K562 (cell line): Measurements from ENCODE around the gene SDR42E2. TPM values are rescaled to one million over a fixed set of nuclear protein-coding genes. Genes with fewer than 3 reads are reported as not detected.

ENCODE experiments used
- ATAC-seq: fragments of 200-7000 bp; cut with Tn5 transposase; 3 replicates; pipeline ENCODE4 v1.9.1; 2020; ENCODE audit warnings: moderate library complexity
- BruUV-seq: library from RNA; stranded (reverse); fragments of 400-500 nt; replicated peaks from 2 replicates; lab custom pipeline; 2021; lab: Mats Ljungman, UMichigan
- CTCF ChIA-PET: fragments of 300-600 bp; formaldehyde crosslinking; extraction: SDS; loops from one replicate; lab custom pipeline; 2021; ENCODE audit warnings: low intra/inter-chr PET ratio; lab: Yijun Ruan, JAX
- POLR2A ChIA-PET: fragments of 300-600, 350-650 bp; sonication (Branson Sonifier 250); formaldehyde crosslinking; extraction: SDS; loops from one replicate; lab custom pipeline; 2021; ENCODE audit warnings: antibody characterized with exemption, inconsistent platforms; lab: Yijun Ruan, JAX
- DNase-seq, 4 experiments: peaks; one replicate each; pipeline versions ENCODE4 v3.0.0 to v3.0.0-alpha.2; 2011 to 2018; ENCODE audit warnings: low spot score in 3 of 4, mixed read lengths in 3 of 4; ENCODE audit errors: extremely low read depth in 1 of 4
- FAIRE-seq: peaks from 2 replicates; lab custom pipeline; 2011; peaks lifted over from hg19 to GRCh38; lab: Jason Lieb, UNC
- H2AFZ ChIP-seq: 2 replicates; pipeline ENCODE4 v1.6.0; 2011; ENCODE audit warnings: low read depth, low read length, control low read depth, inconsistent platforms
- H3K27ac ChIP-seq: fragments of 200-600 bp; 3 replicates; pipeline ENCODE4 v1.8.0; 2011; ENCODE audit warnings: low read depth, mild to moderate bottlenecking, control low read depth, inconsistent platforms, low read length, moderate library complexity, mixed read lengths; ENCODE audit errors: extremely low read depth
- H3K27me3 ChIP-seq, 2 experiments: fragments of 300-600 bp in 1 of 2; 2 replicates in 1 of 2; 3 replicates in 1 of 2; pipeline versions ENCODE4 v1.6.0 to v1.8.0; 2011; ENCODE audit warnings: inconsistent platforms in 2 of 2, low read length in 2 of 2, mild to moderate bottlenecking in 1 of 2, mixed read lengths in 1 of 2, moderate library complexity in 1 of 2; ENCODE audit not compliant: control insufficient read depth in 2 of 2, insufficient read depth in 2 of 2
- H3K36me3 ChIP-seq: fragments of 300-600 bp; 3 replicates; pipeline ENCODE4 v1.8.0; 2011; ENCODE audit warnings: mild to moderate bottlenecking, low read length, inconsistent platforms; ENCODE audit not compliant: control insufficient read depth, insufficient read depth
- H3K4me1 ChIP-seq, 2 experiments: fragments of 200-600 bp in 1 of 2; replicated peaks in 1 of 2; 2 replicates in 1 of 2; 3 replicates in 1 of 2; pipeline versions ENCODE4 v1.5.1 to v1.8.0; 2011; ENCODE audit warnings: inconsistent platforms in 2 of 2, low read length in 2 of 2, mild to moderate bottlenecking in 1 of 2, mixed read lengths in 1 of 2, moderate library complexity in 1 of 2; ENCODE audit not compliant: control insufficient read depth in 2 of 2, insufficient read depth in 2 of 2
- H3K4me2 ChIP-seq: 2 replicates; pipeline ENCODE4 v1.6.1; 2011; ENCODE audit warnings: low read length, control low read depth, inconsistent platforms, mixed read lengths; ENCODE audit not compliant: insufficient read depth
- H3K4me3 ChIP-seq: fragments of 200-600 bp; sonication (generic), shearing (Covaris generic); 2 replicates; pipeline ENCODE4 v1.5.1; 2016; ENCODE audit warnings: control low read depth, inconsistent platforms
- H3K79me2 ChIP-seq: fragments of 200-600 bp; 3 replicates; pipeline ENCODE4 v1.8.0; 2011; ENCODE audit warnings: low read length, inconsistent platforms; ENCODE audit not compliant: control insufficient read depth, insufficient read depth
- H3K9ac ChIP-seq, 2 experiments: 2 replicates each; pipeline versions ENCODE4 v1.6.0 to v1.6.1; 2011; ENCODE audit warnings: low read depth in 2 of 2, low read length in 2 of 2, control low read depth in 1 of 2, inconsistent platforms in 1 of 2, mild to moderate bottlenecking in 1 of 2, mixed read lengths in 1 of 2; ENCODE audit not compliant: insufficient read depth in 1 of 2
- H3K9me1 ChIP-seq: one replicate; pipeline ENCODE4 v1.6.0; 2011; ENCODE audit warnings: inconsistent platforms, mild to moderate bottlenecking, low read length, moderate library complexity; ENCODE audit not compliant: control insufficient read depth, insufficient read depth
- H3K9me3 ChIP-seq: replicated peaks from 2 replicates; pipeline ENCODE4 v1.5.1; 2011; ENCODE audit warnings: low read depth, low read length, inconsistent platforms; ENCODE audit not compliant: control insufficient read depth, insufficient read depth
- H4K20me1 ChIP-seq: replicated peaks from 2 replicates; pipeline ENCODE4 v1.6.1; 2011; ENCODE audit warnings: low read length, inconsistent platforms, mixed read lengths; ENCODE audit not compliant: control insufficient read depth, insufficient read depth
- CTCF ChIP-seq, 3 experiments: IDR thresholded peaks in 2 of 3; conservative IDR thresholded peaks in 1 of 3; 2 replicates each; pipeline ENCODE4 v1.5.1; 2011 to 2012; ENCODE audit warnings: low read length in 3 of 3, mild to moderate bottlenecking in 3 of 3, control low read depth in 2 of 3, improper control_type of control experiment in 1 of 3, inconsistent platforms in 1 of 3, low read depth in 1 of 3, mixed read lengths in 1 of 3, moderate library complexity in 1 of 3; ENCODE audit not compliant: insufficient read depth in 2 of 3
- NFIX ChIP-seq: fragments of 250-450 bp; sonication (Bioruptor Pico); IDR thresholded peaks from 2 replicates; pipeline ENCODE4 v1.4.0; 2020; ENCODE audit warnings: low read depth, mild to moderate bottlenecking, moderate library complexity
- ZC3H8 ChIP-seq: fragments of 450-650 bp; IDR thresholded peaks from 2 replicates; pipeline ENCODE4 v1.6.1; 2017
- ZNF3 ChIP-seq: fragments of 250-450 bp; sonication (Bioruptor Pico); IDR thresholded peaks from 2 replicates; pipeline ENCODE4 v1.5.0; 2021; ENCODE audit warnings: mild to moderate bottlenecking, moderate library complexity
- WGBS: fragments of 100-300 bp; shearing (Covaris generic); methylation state at CpG from one replicate; pipeline ENCODE4 v1.1.6; 2016; ENCODE audit warnings: low coverage, mixed read lengths; ENCODE audit not compliant: insufficient coverage; ENCODE audit errors: missing lambda C conversion rate; 5-methylcytosine and 5-hydroxymethylcytosine counted together
- in situ Hi-C: fragments of 300-500 bp; cut with MboI; formaldehyde crosslinking; loops from 4 replicates; pipeline ENCODE4 v1.15.0; 2018; ENCODE audit warnings: inconsistent platforms, mixed read lengths
- intact Hi-C: fragments of 100-400 bp; cut with micrococcal nuclease; formaldehyde crosslinking; loops from 2 replicates; pipeline ENCODE4 v1.14.2; 2022
- polyA plus RNA-seq, 8 experiments: library from polyadenylated mRNA; depleted of rRNA in 4 of 8; stranded (reverse) in 5 of 8; unstranded in 3 of 8; fragments of >200 nt; fragmentation: Nextera tagmentation in 2 of 8; fragmentation: Illumina TruSeq in 1 of 8; extraction: Ambion mirVana in 2 of 8; extraction: Trizol in 1 of 8; gene quantifications; 2 replicates each; pipeline versions ENCODE4 v1.2.1 to v1.2.3, GENCODE V29; 2011 to 2014; ENCODE audit warnings: inconsistent platforms in 1 of 8, missing spikeins in 1 of 8
- total RNA-seq, 7 experiments: library from RNA; depleted of rRNA in 6 of 7; stranded (reverse); fragments of >200 nt in 6 of 7; fragmentation: Illumina TruSeq in 2 of 7; extraction: Trizol in 2 of 7; gene quantifications; 2 replicates each; pipeline versions ENCODE4 v1.2.1 to v1.2.3, GENCODE V29; 2011 to 2021; ENCODE audit warnings: low replicate concordance in 1 of 7

The SDR42E2 gene
- total and polyA plus RNA-seq, 9 of the 15 experiments (the other 6 are each of a cell fraction or from before 2014, with no cell fraction given): 0.03 to 0.07 (median 0.04) TPM; not detected in 4

GRCh38 chr16:22120440-22120839 is 41.9 kb upstream of the SDR42E2 start:
- FAIRE-seq (no peak), ATAC-seq (no peak), DNase-seq (peak in 2 of 4 experiments; percentile 21 to 28)
- Histone ChIP-seq H3K9me3 (no peaks in the 10 kb centered on the region), H3K9ac (no peak overlapping the region), H3K27me3 (no peaks in the 10 kb centered on the region; a peak in 1 of 5 replicates), H3K4me2 (no peak overlapping the region), H2AFZ (no peak overlapping the region), H3K4me3 (no peak overlapping the region), H3K9me1 (no peaks in the 10 kb centered on the region), H4K20me1 (no peaks in the 10 kb centered on the region), H3K36me3 (no peaks in the 10 kb centered on the region), H3K4me1 (no peaks in the 10 kb centered on the region), H3K27ac (no peak overlapping the region), H3K79me2 (no peaks in the 10 kb centered on the region)
- intact Hi-C loops (no loop called here), in situ Hi-C loops (loop anchor here (25.0 kb wide), 1 partner anchor 308 kb away; no protein-coding TSS in a partner anchor)
- POLR2A ChIA-PET: interaction anchor here (0.7 to 1.1 kb wide), 2 partner anchors 13 to 17 kb away, joined by 3 to 4 read pairs; no protein-coding TSS in a partner anchor
- WGBS: 2% methylated on average over 3 of the region's 3 CpGs
- CTCF ChIA-PET: no interaction called here
- TF ChIP-seq CTCF (IDR thresholded peaks at IDR 0.05 in 2 of 3, conservative IDR thresholded peaks at IDR 0.05 in 1 of 3; ENCODE audit: insufficient read depth in 2 of 3, low read depth in 1 of 3, low read length in 3 of 3) (0 out of 6 replicates have a peak, but pooled peaks of 2 of the 3 experiments have one; percentile 3 to 15), NFIX (CRISPR knock-in tag) (no peak)
- BruUV-seq: no TSS peak

- no TSS peak for BruUV-seq
- Histone ChIP-seq H3K9me1 (no peaks in the 10 kb centered on the region), H4K20me1 (no peaks in the 10 kb centered on the region), H3K27ac (no peak overlapping the region), H3K9ac (no peak overlapping the region), H3K4me1 (no peaks in the 10 kb centered on the region), H3K79me2 (no peaks in the 10 kb centered on the region), H3K36me3 (no peaks in the 10 kb centered on the region), H2AFZ (no peak overlapping the region), H3K9me3 (no peaks in the 10 kb centered on the region), H3K4me3 (no peak overlapping the region), H3K4me2 (no peak overlapping the region), H3K27me3 (peaks cover 3 to 6% of the 10 kb centered on the region in 2 experiments; a peak in 2 of 5 replicates)
- no peak for TF ChIP-seq ZNF3 (CRISPR knock-in tag)
- TF ChIP-seq ZC3H8: no peak
- ChIA-PET CTCF (no interaction called here), POLR2A (no interaction called here)
- ATAC-seq (no peak), DNase-seq (no peak), FAIRE-seq (no peak)
- intact Hi-C loops (no loop called here), in situ Hi-C loops (loop anchor here (25.0 kb wide), 1 partner anchor 310 kb away; no protein-coding TSS in a partner anchor)
Measured at GRCh38 chr16:22122239-22122638, 40.1 kb upstream of the SDR42E2 start.
